Ascending aorta (tissue), 2 donors: Measurements from ENCODE around the gene ITSN2. TPM values are rescaled to one million over a fixed set of nuclear protein-coding genes. Genes with fewer than 3 reads are reported as not detected.

Experiments
- DNase-seq, 2 donors: peaks; one replicate each; pipeline ENCODE4 v3.0.0-alpha.2; 2019; ENCODE audit warnings: low spot score in 2 of 2
- H3K27ac ChIP-seq, 2 donors: fragments of 200-600 bp; sonication (generic); one replicate each; pipeline ENCODE4 v1.5.1; 2016 to 2017; ENCODE audit warnings: mild to moderate bottlenecking in 1 of 2
- H3K27me3 ChIP-seq: fragments of 200-600 bp; sonication (generic); one replicate; pipeline ENCODE4 v1.5.1; 2017
- H3K36me3 ChIP-seq, 2 donors: fragments of 200-600 bp; sonication (generic); one replicate each; pipeline ENCODE4 v1.5.1; 2016
- H3K4me1 ChIP-seq, 2 donors: fragments of 200-600 bp; sonication (generic); one replicate each; pipeline ENCODE4 v1.5.1; 2016 to 2017; ENCODE audit warnings: mild to moderate bottlenecking in 1 of 2
- H3K4me3 ChIP-seq, 2 donors: fragments of 200-600 bp; sonication (generic); one replicate each; pipeline ENCODE4 v1.5.1; 2016 to 2017; ENCODE audit warnings: mild to moderate bottlenecking in 1 of 2
- H3K9me3 ChIP-seq, 2 donors: fragments of 200-600 bp; sonication (generic); one replicate each; pipeline ENCODE4 v1.5.1; 2016
- intact Hi-C: fragments of 100-400 bp; cut with DNase I; formaldehyde crosslinking; loops from one replicate; pipeline ENCODE4 v1.15.1; 2023
- total RNA-seq: library from RNA; depleted of rRNA; stranded (reverse); fragments of >200 nt; gene quantifications from one replicate; pipeline ENCODE4 v1.1.0, GENCODE V29; 2016
- TF ChIP-seq, protein P1 (sequence below), 3 experiments: fragments of 200-600 bp in 2 of 3; fragments of 450-650 bp in 1 of 3; sonication (generic) in 2 of 3; IDR thresholded peaks; one replicate each; pipeline ENCODE4 v1.5.1; 2016 to 2019; ENCODE audit warnings: antibody characterized with exemption in 3 of 3, mild to moderate bottlenecking in 1 of 3, moderate library complexity in 1 of 3

The ITSN2 gene
- total RNA-seq, 1 donor from 2014 or later: 70.0 TPM

DNA sequence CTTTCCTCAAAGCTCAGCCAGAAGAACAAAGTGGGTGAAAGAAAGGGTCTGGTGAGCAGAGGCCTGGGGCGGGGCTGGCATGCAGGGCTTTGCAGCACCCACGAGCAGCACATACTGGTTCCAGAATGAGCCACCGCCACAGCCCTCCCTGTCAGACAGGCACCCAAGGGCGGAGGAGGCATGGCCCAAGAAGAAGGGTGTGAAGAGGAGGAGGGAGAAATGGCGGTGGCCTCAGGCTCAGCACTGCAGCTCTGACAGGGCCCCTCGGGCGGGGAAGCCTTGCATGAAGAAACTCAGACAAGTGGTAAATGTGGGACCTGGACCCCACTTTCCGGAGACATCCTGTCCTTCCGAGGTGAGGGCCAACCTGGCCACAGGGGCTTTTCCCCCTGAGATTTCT lies 169.8 kb downstream of the ITSN2 start:
- TF ChIP-seq, protein P1, sequence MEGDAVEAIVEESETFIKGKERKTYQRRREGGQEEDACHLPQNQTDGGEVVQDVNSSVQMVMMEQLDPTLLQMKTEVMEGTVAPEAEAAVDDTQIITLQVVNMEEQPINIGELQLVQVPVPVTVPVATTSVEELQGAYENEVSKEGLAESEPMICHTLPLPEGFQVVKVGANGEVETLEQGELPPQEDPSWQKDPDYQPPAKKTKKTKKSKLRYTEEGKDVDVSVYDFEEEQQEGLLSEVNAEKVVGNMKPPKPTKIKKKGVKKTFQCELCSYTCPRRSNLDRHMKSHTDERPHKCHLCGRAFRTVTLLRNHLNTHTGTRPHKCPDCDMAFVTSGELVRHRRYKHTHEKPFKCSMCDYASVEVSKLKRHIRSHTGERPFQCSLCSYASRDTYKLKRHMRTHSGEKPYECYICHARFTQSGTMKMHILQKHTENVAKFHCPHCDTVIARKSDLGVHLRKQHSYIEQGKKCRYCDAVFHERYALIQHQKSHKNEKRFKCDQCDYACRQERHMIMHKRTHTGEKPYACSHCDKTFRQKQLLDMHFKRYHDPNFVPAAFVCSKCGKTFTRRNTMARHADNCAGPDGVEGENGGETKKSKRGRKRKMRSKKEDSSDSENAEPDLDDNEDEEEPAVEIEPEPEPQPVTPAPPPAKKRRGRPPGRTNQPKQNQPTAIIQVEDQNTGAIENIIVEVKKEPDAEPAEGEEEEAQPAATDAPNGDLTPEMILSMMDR (IDR thresholded peaks at IDR 0.05): no peak
- Histone ChIP-seq H3K36me3 (no peaks in the 10 kb centered on the region), H3K4me1 (no peaks in the 10 kb centered on the region), H3K4me3 (no peak overlapping the region), H3K27me3 (no peaks in the 10 kb centered on the region), H3K27ac (no peak overlapping the region), H3K9me3 (no peaks in the 10 kb centered on the region)
- intact Hi-C loops: no loop called here
- no peak for DNase-seq

DNA sequence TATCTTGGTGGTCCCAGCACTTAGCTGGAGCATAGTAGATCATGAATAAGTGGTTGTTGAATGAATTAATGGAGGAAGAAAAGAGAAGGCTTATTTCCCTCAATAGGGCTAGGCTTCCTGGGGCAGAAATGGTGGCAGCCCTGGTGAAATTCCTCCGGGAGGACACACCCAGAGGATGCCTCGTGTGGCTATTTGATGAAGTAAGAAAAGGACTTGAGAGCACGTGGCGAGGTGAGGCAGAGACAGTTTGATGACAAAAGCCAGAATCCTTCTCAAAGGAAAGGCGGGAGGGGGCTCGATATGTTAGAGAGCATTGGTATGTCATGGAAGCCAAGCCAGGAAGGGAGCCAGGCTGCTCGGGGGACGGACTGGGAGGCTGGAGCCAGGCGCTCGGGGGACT lies 170.8 kb downstream of the ITSN2 start:
- H3K36me3 ChIP-seq: no peaks in the 10 kb centered on the region
- DNase-seq: no peak
- no peaks in the 10 kb centered on the region for H3K9me3 ChIP-seq
- TF ChIP-seq, protein P1 (IDR thresholded peaks at IDR 0.05): no peak
- H3K27me3 ChIP-seq: no peaks in the 10 kb centered on the region
- H3K4me3 ChIP-seq: no peak overlapping the region
- no peaks in the 10 kb centered on the region for H3K4me1 ChIP-seq
- intact Hi-C loops: no loop called here
- H3K27ac ChIP-seq: no peak overlapping the region

DNA sequence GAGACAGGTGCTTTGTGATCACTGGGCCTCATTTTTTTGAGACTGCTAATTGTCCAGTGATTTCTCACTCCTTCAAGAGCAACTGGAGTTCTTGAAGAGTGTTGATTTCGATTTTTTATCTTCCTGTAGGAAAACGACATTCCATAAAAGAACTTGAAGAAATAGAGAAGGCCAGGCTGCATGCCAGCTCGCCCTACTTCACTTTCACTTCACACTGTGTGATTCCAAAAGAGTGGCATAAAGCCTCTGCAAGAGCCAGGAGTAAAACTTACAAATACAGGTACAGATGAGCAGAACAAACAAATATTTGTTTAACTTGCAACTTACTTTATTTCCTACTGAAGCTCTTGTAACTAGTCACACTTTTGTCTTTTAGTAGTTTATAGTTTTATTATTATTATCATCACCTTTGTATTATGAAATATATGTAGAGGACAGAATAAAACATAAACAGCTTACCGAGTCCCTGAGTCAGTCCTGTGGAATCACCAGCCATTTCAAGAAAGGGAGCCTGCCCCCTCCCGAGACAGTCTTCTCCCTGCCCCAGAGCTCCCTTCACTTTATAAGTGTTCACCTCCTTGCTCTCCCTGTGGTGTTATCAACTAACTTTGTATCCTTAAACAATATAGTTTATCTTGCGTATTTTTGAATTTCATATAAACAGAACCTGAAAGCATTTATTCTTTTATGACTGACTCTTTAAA lies 176.8 kb downstream of the ITSN2 start:
- no peak overlapping the region for H3K27ac ChIP-seq

DNA sequence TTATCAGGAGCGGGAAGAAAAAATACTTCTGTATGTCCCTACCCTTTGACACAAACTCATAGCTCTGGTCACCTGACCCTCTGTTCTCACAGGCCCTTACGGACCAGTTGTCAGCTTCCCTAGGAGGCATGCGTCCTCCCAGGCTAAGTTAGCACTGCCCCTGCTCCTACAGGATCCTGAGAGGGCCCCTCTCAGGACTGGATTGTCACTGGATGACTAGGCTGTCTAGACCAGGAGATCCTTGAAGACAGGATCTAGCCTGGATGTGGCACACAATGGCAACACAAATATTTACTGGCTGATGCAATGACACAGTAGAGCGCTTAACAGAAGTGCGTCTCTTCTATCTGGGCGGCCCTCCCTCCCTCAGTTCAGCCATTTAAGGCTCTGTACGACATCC lies 177.8 kb downstream of the ITSN2 start:
- intact Hi-C loops: no loop called here
- H3K9me3 ChIP-seq: no peaks in the 10 kb centered on the region
- DNase-seq: no peak

More for the DNA sequence above, 176.8 kb downstream of the ITSN2 start:
- Histone ChIP-seq H3K4me3 (no peak overlapping the region), H3K4me1 (no peaks in the 10 kb centered on the region), H3K9me3 (no peaks in the 10 kb centered on the region), H3K36me3 (no peaks in the 10 kb centered on the region), H3K27me3 (no peaks in the 10 kb centered on the region)
- TF ChIP-seq, protein P1 (IDR thresholded peaks at IDR 0.05): no peak
- DNase-seq: no peak
- intact Hi-C loops: no loop called here

DNA sequence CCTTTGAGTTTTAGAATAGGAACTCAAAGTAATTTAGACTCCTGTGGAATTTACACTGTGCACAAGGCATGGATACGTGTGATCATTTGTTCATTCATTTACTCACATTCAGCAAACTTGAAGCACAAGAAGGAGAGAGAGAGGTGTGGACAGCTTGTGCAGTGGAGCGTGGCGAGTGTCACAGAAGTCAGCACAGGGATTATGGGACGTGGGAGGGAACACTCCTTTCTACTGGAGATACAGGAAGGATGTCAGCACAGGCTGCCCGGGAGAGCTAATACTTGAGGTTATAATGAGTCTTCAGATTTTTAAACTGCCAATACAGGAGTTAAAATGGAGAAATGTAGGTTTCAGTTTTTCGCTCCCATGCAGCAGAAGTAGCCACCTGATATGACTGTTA lies 178.5 kb downstream of the ITSN2 start:
- no peak for DNase-seq
- Histone ChIP-seq H3K9me3 (no peaks in the 10 kb centered on the region), H3K4me1 (no peaks in the 10 kb centered on the region), H3K27ac (no peak overlapping the region), H3K4me3 (no peak overlapping the region), H3K27me3 (no peaks in the 10 kb centered on the region), H3K36me3 (no peaks in the 10 kb centered on the region)
- TF ChIP-seq, protein P1 (IDR thresholded peaks at IDR 0.05): no peak
- intact Hi-C loops: no loop called here

More for the DNA sequence above, 177.8 kb downstream of the ITSN2 start:
- Histone ChIP-seq H3K27ac (no peak overlapping the region), H3K4me3 (no peak overlapping the region), H3K27me3 (no peaks in the 10 kb centered on the region), H3K36me3 (no peaks in the 10 kb centered on the region), H3K4me1 (no peaks in the 10 kb centered on the region)
- TF ChIP-seq, protein P1 (IDR thresholded peaks at IDR 0.05): no peak
